K562 (cell line): ENCODE data around the gene MORF4L1. TPM values are rescaled to one million over a fixed set of nuclear protein-coding genes. Genes with fewer than 3 reads are reported as not detected.

ENCODE experiments used
- CAMTA2 ChIP-seq: fragments of 250-450 bp; sonication (Bioruptor Pico); conservative IDR thresholded peaks from 2 replicates; pipeline ENCODE4 v1.5.1; 2022
- CC2D1A ChIP-seq: fragments of 450-650 bp; IDR thresholded peaks from 2 replicates; pipeline ENCODE4 v1.6.1; 2017; ENCODE audit warnings: mild to moderate bottlenecking
- CEBPB ChIP-seq: fragments of 450-650 bp; IDR thresholded peaks from 2 replicates; pipeline ENCODE4 v1.6.1; 2016; ENCODE audit warnings: missing genetic modification characterization, missing compliant biosample characterization
- DMBX1 ChIP-seq: fragments of 250-450 bp; sonication (Bioruptor Pico); IDR thresholded peaks from 2 replicates; pipeline ENCODE4 v1.8.0; 2022; ENCODE audit warnings: inconsistent platforms, mild to moderate bottlenecking, moderate library complexity, borderline replicate concordance
- GTF2E2 ChIP-seq: fragments of 200-800 bp; sonication (Bioruptor generic); IDR thresholded peaks from 2 replicates; pipeline ENCODE4 v1.6.1; 2016; ENCODE audit warnings: missing genetic modification characterization, missing compliant biosample characterization
- HSF4 ChIP-seq: fragments of 250-450 bp; sonication (Bioruptor Pico); IDR thresholded peaks from 2 replicates; pipeline ENCODE4 v2.1.2; 2022; ENCODE audit warnings: mild to moderate bottlenecking, moderate library complexity, borderline replicate concordance
- MNT ChIP-seq, 2 experiments: fragments of 450-650 bp; conservative IDR thresholded peaks; 2 replicates each; pipeline ENCODE4 v1.6.1; 2017; ENCODE audit warnings: mild to moderate bottlenecking in 2 of 2, moderate library complexity in 2 of 2
- NCOA1 ChIP-seq: fragments of 450-650 bp; IDR thresholded peaks from 2 replicates; pipeline ENCODE4 v1.6.1; 2016; ENCODE audit warnings: low read depth
- POLR3G ChIP-seq: IDR thresholded peaks from 2 replicates; pipeline ENCODE4 v1.6.1; 2011; ENCODE audit not compliant: insufficient read length, insufficient replicate concordance; ENCODE audit errors: extremely low read depth
- RBM15 ChIP-seq: fragments of 200-400 bp; formaldehyde crosslinking; IDR thresholded peaks from 2 replicates; pipeline ENCODE4 v1.6.1; 2018; ENCODE audit warnings: mild to moderate bottlenecking, low read length, moderate library complexity; ENCODE audit not compliant: insufficient read depth
- RBM34 ChIP-seq: fragments of 200-400 bp; formaldehyde crosslinking; IDR thresholded peaks from 2 replicates; pipeline ENCODE4 v1.6.1; 2018; ENCODE audit warnings: low read length, borderline replicate concordance; ENCODE audit not compliant: insufficient read depth
- RNF2 ChIP-seq: sonication (generic); IDR thresholded peaks from 2 replicates; pipeline ENCODE4 v1.6.1; 2016
- SIN3A ChIP-seq, 2 experiments: fragments of 150-350 bp in 1 of 2; IDR thresholded peaks; 2 replicates each; pipeline ENCODE4 v1.6.1; 2011 to 2016; ENCODE audit warnings: borderline replicate concordance in 2 of 2, low read depth in 2 of 2, low read length in 2 of 2, mild to moderate bottlenecking in 2 of 2, moderate library complexity in 2 of 2; ENCODE audit not compliant: control insufficient read depth in 1 of 2
- TAL1 ChIP-seq: fragments of 450-650 bp; IDR thresholded peaks from 2 replicates; pipeline ENCODE4 v1.6.1; 2016; ENCODE audit warnings: mild to moderate bottlenecking
- TCFL5 ChIP-seq: fragments of 250-450 bp; sonication (Bioruptor Pico); conservative IDR thresholded peaks from 2 replicates; pipeline ENCODE4 v1.6.1; 2021; ENCODE audit warnings: mild to moderate bottlenecking, moderate library complexity, matching md5 sums
- TGIF2 ChIP-seq: sonication (generic); formaldehyde crosslinking; IDR thresholded peaks from 2 replicates; pipeline ENCODE4 v1.8.1; 2022; ENCODE audit warnings: mild to moderate bottlenecking, missing genetic modification reagents, moderate library complexity
- ZNF408 ChIP-seq: fragments of 250-450 bp; sonication (Bioruptor Pico); IDR thresholded peaks from 2 replicates; pipeline ENCODE4 v1.4.0; 2020; ENCODE audit warnings: low read depth, mild to moderate bottlenecking, moderate library complexity
- polyA plus RNA-seq, 8 experiments: library from polyadenylated mRNA; depleted of rRNA in 4 of 8; stranded (reverse) in 5 of 8; unstranded in 3 of 8; fragments of >200 nt; fragmentation: Nextera tagmentation in 2 of 8; fragmentation: Illumina TruSeq in 1 of 8; extraction: Ambion mirVana in 2 of 8; extraction: Trizol in 1 of 8; gene quantifications; 2 replicates each; pipeline versions ENCODE4 v1.2.1 to v1.2.3, GENCODE V29; 2011 to 2014; ENCODE audit warnings: inconsistent platforms in 1 of 8, missing spikeins in 1 of 8
- total RNA-seq, 7 experiments: library from RNA; depleted of rRNA in 6 of 7; stranded (reverse); fragments of >200 nt in 6 of 7; fragmentation: Illumina TruSeq in 2 of 7; extraction: Trizol in 2 of 7; gene quantifications; 2 replicates each; pipeline versions ENCODE4 v1.2.1 to v1.2.3, GENCODE V29; 2011 to 2021; ENCODE audit warnings: low replicate concordance in 1 of 7
- TF ChIP-seq, protein P1 (sequence below): sonication (generic); formaldehyde crosslinking; IDR thresholded peaks from 2 replicates; pipeline ENCODE4 v1.5.0; 2020; ENCODE audit warnings: missing genetic modification reagents
- TF ChIP-seq, protein P2 (sequence below): fragments of 450-650 bp; IDR thresholded peaks from 2 replicates; pipeline ENCODE4 v1.7.1; 2018; ENCODE audit warnings: mild to moderate bottlenecking, low read depth; ENCODE audit not compliant: partially characterized antibody
- TF ChIP-seq, protein P3 (sequence below): fragments of 450-650 bp; formaldehyde crosslinking; IDR thresholded peaks from 2 replicates; pipeline ENCODE4 v1.4.0; 2020; ENCODE audit warnings: mild to moderate bottlenecking, moderate library complexity

The MORF4L1 gene
- total and polyA plus RNA-seq, 9 of the 15 experiments (the other 6 are each of a cell fraction or from before 2014, with no cell fraction given): 127 to 615 (median 281) TPM

- TF ChIP-seq, protein P1, sequence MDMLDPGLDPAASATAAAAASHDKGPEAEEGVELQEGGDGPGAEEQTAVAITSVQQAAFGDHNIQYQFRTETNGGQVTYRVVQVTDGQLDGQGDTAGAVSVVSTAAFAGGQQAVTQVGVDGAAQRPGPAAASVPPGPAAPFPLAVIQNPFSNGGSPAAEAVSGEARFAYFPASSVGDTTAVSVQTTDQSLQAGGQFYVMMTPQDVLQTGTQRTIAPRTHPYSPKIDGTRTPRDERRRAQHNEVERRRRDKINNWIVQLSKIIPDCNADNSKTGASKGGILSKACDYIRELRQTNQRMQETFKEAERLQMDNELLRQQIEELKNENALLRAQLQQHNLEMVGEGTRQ (CRISPR knock-in tag): no peak
- TF ChIP-seq CC2D1A (peak; percentile 22; the same call in 1 of the 2 replicates), TCFL5 (no peak), POLR3G (no peak), CEBPB (no peak), RNF2 (peak; percentile 44; the same call in 1 of the 2 replicates), HSF4 (no peak), TGIF2 (CRISPR knock-in tag) (no peak), RBM34 (no peak), NCOA1 (no peak; the same call in 1 of the 2 replicates), ZNF408 (CRISPR knock-in tag) (no peak), GTF2E2 (tag) (no peak), MNT (conservative IDR thresholded peaks at IDR 0.05) (peak; percentile 38 to 72), DMBX1 (CRISPR knock-in tag) (0 out of 2 replicates have a peak, but pooled peaks have one; percentile 26), SIN3A (IDR thresholded peaks at IDR 0.05; ENCODE audit: borderline replicate concordance in 2 of 2, control insufficient read depth in 1 of 2, low read depth in 2 of 2, low read length in 2 of 2) (peak in 1 of 2 experiments; percentile 60; a peak in 1 of 4 replicates), RBM15 (no peak), TAL1 (no peak), CAMTA2 (CRISPR knock-in tag) (no peak)
- TF ChIP-seq, protein P2, sequence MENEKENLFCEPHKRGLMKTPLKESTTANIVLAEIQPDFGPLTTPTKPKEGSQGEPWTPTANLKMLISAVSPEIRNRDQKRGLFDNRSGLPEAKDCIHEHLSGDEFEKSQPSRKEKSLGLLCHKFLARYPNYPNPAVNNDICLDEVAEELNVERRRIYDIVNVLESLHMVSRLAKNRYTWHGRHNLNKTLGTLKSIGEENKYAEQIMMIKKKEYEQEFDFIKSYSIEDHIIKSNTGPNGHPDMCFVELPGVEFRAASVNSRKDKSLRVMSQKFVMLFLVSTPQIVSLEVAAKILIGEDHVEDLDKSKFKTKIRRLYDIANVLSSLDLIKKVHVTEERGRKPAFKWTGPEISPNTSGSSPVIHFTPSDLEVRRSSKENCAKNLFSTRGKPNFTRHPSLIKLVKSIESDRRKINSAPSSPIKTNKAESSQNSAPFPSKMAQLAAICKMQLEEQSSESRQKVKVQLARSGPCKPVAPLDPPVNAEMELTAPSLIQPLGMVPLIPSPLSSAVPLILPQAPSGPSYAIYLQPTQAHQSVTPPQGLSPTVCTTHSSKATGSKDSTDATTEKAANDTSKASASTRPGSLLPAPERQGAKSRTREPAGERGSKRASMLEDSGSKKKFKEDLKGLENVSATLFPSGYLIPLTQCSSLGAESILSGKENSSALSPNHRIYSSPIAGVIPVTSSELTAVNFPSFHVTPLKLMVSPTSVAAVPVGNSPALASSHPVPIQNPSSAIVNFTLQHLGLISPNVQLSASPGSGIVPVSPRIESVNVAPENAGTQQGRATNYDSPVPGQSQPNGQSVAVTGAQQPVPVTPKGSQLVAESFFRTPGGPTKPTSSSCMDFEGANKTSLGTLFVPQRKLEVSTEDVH: no peak
- TF ChIP-seq, protein P3, sequence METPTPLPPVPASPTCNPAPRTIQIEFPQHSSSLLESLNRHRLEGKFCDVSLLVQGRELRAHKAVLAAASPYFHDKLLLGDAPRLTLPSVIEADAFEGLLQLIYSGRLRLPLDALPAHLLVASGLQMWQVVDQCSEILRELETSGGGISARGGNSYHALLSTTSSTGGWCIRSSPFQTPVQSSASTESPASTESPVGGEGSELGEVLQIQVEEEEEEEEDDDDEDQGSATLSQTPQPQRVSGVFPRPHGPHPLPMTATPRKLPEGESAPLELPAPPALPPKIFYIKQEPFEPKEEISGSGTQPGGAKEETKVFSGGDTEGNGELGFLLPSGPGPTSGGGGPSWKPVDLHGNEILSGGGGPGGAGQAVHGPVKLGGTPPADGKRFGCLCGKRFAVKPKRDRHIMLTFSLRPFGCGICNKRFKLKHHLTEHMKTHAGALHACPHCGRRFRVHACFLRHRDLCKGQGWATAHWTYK: peak; percentile 32; the same call in 1 of the 2 replicates
These were observed 492 bp downstream of the MORF4L1 start (continued) for GRCh38 chr15:78872972-78873792.
